HG03060 (cell line): Measurements from ENCODE around the gene FARSB.

ENCODE experiments used
- ATAC-seq: cut with Tn5 transposase; IDR thresholded peaks from one replicate; pipeline ENCODE4 v1.9.1; 2021; ENCODE audit warnings: low read depth, moderate number of reproducible peaks; ENCODE audit not compliant: unreplicated experiment

Gene FARSB

DNA sequence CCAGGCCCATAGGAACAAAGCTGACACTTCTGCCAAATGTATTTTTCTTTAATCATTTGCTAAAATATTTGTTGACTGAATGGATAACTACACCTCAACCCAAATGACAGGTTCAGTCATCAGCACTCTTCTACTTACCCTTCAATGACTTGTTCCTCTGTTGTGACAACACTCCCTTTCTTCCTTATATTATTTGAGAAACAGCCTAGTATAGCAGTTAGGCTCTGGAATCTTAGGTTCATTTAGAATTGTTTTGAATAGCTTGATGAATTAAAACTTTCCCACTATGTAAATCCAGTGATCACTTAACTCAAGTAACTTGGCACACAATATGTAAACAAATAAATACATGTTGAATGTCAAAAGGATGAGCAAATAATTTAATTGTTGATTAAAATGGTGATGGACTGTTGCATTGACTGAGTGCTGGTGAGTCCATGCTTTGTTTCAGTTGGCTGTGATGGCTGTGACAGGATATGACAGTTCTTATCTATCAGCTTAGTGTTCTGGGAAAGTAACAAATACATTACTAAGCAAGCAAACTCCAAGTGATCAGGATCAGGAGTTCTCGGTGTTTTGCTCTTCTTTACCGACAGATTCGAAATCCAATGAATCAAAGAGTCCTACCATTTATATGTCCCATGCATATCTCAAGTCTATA, 12.7 kb upstream of the FARSB start:
- ATAC-seq = no peak

DNA sequence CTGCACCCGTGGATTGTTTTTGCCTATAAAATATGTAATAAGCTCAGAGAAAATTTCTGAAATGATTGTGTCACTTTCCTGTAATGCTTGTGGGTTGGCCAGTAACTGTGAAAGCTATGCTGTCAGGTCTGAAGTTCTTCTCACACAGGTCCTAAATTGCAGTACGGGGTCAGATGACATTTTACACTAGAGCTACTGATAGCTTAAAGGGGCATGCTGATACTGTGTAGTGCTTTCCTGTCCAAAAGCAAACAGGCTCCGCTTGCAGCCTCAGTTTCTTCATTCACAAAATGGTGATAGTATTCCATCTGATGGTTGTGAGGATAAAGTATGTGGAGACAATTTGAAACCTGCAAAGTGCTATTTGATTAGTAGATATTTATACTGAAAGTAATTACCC, 7.6 kb upstream of the FARSB start:
- ATAC-seq = no peak

DNA sequence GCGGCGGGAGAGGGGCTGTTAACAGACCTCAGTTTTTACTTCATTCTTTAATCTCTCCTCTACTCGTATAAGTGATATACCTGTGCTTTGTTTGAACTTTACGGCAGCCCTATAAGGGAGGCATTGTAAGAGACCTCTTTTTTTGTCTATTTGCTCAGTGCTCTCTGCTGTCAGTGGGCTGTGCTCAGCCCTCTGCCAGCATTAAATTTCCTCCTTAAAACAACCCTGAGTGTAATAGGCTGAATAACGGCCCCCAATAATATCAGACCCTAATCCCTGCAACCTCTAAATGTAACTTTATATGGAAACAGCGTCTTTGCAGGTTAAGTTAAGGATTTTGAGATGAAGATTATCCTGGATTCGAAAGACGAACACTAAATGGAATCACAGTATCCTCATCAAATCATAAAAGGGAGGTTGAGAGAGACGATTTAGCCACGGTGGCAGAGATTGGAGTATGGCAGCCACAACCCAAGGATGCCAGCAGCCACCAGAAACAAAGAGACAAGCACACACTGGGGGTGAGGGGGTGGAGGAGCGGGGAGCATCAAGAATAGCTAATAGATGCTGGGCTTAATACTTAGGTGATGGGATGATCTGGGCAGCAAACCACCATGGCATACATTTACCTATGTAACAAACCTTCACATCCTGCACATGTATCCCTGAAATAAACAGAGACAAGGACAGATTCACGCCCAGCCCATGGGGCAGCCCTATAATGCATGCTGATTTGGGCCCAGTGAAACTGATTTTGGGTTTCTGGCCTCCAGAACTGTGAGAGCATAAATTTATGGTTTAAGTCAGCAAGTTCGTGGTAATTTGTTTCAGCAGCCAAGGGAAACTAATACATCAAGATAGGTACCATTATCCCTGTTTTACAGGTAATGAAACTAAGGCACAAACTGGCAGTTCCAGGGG, 894 bp upstream of the FARSB start:
- peak; percentile 8 for ATAC-seq

DNA sequence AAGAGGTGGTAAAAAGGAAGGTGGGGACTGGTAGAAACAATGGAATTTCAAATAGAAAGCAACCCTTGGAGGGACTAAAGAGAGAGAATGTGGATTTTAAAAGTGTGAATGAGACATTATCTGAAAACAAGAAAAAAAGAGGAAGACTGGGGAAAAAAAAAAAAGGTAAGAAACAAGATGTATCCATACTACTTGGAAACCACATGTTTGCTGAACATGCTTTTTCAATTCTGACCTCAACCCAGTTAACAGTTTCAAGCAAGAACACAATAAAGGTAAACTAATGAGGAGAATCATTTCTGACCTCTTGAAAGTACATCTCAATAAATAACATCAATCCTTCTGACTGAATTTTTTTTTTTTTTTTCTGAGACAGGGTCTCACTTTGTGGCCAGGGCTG, 2.6 kb downstream of the FARSB start:
- ATAC-seq = no peak

DNA sequence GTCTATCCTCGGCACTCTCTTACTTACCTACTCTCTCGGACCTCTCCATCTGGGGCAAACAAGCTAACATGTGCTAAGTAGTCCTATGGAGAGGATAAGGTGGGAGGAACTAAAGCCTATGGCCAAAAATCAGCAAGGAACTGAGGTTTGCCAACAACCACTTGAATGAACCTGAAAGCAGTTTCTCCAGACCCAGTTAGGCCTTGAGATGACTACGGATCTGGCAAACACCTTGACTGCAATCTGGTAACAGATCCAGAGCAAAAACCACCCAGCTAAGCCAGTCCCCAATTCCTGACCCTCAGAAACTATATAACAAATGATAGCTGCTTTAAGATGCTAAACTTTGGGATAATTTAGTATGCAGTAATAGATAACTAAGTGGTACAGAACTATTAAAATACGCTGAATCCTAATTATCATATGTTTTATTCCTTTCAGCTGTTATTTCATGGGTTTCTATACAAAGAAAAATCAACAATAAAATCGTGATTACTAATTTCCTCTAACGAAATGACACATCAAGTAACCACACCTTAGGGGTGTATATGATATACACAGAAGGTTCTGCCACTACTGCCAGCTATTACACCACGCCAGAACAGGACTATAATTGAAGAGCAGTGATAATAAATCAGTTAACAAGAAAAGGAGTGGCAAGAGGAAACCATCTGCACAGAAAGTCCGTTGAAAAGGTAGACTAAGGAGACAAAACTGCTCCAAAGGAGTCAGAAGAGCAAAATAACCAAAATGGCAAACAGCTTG, 3.2 kb downstream of the FARSB start:
- no peak for ATAC-seq

DNA sequence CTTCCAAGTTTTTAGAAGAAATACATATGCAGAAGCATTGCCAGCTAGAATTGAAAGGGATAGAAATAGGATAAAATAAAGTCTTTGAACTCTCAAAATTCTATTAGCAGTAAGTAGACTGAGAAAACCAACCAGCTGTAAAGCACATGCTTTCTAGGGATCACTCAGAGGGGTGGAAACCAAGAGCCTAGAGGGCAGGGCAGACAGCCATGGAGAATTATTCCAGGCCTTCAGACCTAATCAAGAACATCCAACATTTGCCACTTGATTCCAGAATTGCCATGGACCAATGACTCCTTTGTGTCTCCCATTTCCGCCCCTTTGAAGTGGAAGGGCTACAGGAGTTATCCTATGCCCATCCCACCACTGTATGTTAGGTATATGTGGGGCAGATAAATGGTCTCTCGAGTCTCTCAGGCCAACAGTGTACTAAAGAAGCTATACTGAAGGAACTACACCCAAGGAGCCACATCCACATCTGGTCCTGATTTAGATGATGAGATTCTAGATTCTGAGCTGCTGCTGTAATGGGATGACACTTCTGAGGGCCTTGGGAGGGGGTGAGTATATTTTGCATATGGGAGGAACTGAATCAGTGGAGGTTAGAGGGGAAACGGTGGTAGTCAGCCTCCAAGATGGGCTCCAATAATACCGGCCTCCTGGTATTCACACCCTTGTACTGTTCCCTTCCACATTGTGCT, 4.0 kb downstream of the FARSB start:
- ATAC-seq = no peak

DNA sequence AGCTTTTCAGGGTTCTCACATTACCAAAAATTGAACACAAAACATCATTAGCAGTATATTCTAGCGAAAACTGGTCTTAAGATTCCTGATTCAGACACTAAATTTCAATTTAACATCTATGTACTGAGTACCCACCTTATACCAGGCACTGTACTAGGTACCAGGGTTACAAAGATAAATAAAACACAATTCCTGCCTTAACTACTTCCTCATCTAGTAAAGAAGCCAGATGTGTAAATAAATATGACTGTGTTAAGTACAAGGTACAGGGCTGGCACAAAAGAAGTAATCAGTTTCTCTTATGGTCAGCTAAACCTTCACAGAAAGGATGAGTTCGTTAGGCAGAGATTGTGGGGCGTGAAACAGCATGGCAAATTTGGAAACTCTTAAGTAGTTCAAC, 6.1 kb downstream of the FARSB start:
- no peak for ATAC-seq

DNA sequence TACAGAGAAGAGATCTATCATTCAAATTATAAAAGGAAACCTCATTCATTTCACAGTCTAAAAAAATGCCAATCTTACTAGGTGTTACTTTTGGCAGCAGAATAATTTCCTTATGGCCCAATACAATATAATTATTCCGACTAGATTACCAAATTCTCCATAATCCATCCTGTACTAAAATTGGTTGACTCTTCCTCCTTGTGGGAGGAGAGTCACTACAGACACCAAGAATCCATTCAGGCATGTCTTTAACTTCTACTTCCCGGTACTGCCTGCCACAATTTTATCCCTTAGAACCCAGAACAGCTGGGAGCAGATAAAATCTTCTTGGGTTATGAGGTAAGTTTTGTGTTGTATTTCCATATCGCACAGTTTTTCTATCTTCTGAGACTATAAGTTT, 9.9 kb downstream of the FARSB start:
- no peak for ATAC-seq

DNA sequence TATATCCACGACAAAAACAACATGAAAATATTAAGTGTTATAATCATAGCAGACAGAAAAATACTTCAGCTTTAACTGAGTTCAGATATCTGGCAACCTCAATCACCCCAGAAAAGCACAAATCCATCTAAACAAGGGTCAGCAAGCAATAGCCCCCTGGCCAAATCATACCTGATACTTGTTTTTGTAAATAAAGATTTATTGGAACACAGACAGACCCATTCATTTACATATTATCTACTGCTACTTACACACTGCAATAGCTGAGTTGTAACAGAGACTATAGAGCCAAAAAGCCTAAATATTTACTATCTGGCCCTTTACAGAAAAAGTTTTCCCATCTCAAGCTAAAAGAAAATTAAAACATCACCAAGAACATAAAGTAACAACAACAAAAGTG, 12.8 kb downstream of the FARSB start:
- ATAC-seq = no peak

DNA sequence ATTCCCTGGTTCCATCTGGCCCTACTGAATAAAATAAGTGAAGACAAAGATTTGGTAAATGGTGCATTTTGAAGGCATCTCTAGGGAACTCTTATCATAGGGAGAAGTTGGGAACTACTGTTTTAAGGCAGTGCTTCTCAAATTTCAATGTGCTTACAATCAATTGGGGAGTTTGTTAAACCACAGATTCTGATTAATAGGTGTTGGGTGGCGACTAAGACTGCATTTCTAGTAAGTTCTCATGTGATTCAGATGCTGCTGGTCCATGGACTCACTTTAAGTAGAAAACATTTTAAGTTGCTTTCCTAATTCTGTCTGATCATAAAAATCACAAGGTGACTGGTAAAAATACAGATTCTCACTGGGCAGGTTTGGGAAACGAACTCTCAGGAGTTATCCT, 14.6 kb downstream of the FARSB start:
- no peak for ATAC-seq

DNA sequence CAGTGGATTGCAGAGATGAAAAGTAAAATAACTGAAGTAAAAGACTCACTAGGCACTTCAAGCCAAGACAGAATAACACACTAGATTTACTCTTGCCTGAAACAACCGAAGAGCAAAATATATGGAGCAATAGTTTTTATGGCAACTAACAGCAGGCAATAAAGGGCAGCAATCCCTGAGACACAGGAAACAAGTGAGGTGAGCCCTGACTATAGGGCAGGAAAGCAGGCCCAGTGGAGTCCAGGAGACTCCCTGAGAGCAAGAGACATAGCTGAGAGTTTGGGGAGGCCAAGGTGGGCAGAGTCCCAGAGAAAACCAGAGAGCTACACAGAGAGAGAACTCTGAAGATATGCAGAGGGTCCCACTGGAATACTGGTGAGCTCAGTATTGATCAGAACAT, 18.8 kb downstream of the FARSB start:
- no peak for ATAC-seq

DNA sequence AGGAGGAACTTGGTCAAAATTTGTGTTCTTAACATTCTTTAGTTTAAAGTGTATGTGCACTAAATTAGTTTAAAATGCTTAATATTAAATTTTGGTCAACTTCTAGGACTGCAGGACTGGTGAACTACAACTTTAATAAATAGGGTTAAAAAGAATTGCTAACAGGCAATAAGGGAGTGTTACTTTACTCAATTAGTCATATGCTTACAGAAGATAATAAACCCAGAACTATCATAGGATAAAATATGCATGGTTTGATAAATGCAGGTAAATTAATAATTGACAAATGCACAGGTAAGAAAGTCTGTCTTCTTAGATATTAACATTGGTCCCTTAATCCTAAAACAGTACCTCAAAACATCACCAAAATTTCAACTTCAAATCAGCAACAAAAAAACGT, 20.6 kb downstream of the FARSB start:
- ATAC-seq = no peak

DNA sequence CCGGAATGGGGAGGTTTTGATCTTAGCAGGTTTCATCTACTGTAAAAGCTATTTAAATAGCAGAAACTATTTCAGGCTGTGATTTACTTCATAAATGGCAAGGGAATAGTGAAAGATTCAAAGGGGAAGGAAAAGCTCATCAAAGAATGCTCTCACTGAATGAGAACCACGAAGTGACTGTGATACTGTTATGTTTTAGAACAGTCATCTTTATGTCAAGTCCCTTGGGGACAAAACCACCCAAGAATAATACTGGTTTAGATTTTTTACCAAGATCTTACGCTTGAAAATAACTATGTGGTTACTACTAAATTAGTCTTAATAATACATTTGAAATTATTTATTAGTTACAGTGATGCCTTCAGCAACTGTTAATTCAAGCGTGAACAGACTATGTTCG, 28.1 kb downstream of the FARSB start:
- ATAC-seq = no peak

DNA sequence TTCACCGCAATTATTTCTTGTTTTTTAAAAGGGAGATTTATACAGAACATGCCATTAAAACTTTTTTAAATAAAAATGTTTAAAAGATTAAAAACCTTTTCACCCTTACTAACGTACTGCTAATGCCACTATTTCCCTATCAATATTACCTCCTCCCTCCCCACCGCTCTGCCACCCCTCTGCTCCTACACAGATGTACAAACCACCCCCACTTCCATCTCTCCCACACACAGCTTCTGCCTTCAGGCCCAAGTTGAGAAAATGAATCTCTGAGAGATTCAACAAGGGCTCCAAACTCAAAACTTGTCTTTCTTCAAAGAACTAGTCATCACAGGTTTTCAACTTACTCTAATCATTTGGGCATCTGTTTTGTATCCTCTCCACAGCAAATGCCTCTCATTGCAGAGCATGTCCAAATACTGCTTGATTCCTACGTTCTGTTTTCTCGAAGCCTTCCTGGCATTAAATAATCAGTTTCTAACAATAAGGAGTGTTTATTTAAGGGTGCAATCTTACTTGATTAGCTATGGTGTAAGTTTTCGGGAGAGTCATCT, 32.1 kb downstream of the FARSB start:
- no peak for ATAC-seq

DNA sequence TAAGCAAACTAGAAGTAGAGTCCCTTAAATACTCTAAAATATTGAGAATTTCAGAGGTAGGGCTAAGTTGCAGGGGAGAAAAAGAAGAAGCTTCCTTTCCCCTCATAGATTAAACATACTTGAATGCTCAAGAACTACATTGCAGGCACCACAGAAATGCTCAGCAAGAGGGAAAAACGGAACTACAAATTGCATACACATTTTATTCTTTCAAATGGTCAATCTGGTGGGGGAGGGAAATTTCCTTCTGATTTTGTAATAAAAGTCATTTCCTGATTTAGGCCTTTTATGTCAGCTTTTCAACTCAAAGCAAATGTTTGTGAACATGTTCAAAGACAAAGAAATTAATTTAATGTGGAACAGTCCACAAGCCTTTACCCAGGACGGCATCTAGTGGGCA, 33.0 kb downstream of the FARSB start:
- ATAC-seq = no peak

DNA sequence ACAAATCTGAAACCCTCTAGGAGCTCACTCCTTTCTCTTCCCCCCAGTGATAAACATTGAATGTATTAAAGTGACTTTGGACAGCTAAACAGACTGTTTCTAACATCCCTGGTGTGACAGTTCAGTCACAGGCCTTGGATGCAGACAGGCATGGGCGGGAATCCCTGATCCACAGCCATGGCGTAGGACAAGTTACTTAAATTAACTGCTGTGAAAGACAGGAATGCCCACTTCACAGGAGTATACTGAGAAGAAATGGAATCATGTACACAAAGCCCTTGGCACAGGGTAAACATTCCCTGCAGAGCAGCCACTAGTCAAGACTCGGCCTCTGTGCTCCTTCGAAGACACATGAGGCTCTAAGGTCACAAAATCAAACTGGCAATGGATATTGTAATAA, 34.0 kb downstream of the FARSB start:
- ATAC-seq = no peak

DNA sequence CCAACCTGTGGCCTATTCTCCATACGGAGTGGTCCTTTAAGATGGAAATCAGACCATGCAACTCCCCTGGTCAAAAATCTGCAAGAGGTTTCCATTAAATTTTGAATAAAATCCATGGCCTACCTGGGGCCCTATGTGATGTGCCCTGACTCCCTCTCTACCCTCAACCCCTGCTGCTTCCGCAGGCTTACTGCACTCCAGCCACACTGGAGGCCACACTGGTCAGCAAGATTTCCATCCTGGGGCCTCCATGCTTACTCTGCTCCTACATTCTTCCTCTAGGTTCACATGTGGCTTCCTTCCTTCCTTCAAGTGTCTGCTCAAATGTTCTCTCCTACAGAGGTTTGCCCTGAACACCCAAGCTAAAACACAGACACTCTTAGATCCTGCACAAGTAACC, 40.6 kb downstream of the FARSB start:
- ATAC-seq = no peak

DNA sequence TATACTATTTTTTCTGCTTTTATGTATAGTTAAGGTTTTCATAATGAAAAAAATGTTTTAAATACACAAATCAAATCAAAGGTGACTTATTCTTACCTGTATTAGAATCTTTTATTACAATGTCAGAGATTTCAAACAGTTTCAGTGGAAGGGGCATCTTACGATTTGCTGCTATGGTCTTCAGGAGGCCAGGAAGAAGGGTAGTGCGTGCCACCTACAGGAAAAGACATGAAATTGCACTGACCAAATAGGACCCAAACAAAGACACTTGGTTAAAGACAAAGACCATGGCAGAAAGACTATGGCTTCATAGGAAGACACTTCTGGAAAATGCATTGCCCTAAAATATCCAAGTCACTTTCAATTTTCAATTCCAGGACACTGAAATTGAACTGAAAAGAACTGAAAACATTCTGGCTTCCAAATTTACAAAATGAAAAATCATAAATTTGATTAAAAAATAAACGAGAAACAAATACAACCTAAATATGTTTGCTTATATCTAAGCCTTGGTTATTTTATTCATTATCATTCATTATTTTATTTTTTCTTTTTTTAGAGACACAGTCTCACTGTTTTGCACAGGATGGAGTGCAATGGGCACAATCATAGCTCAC, 42.1 kb downstream of the FARSB start:
- peak; percentile 66 for ATAC-seq

DNA sequence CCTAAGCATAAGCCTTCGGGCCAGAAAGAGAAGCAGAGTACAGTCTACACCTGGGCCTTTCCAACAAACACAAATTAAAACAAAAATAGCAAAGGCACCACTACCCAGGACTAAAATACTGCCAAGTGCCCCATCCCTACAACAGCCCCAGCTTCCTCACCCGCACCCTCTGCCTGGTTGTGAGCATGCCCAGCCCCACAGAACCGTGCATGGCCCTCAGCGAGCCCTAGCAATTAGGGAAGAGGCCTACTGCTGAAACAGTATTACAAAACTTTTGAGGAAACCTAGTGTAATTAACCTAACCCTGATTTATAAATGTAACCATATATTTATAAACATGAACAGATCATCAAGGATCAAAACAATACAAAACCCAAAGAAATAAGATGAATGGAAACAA, 44.2 kb downstream of the FARSB start:
- ATAC-seq = no peak

DNA sequence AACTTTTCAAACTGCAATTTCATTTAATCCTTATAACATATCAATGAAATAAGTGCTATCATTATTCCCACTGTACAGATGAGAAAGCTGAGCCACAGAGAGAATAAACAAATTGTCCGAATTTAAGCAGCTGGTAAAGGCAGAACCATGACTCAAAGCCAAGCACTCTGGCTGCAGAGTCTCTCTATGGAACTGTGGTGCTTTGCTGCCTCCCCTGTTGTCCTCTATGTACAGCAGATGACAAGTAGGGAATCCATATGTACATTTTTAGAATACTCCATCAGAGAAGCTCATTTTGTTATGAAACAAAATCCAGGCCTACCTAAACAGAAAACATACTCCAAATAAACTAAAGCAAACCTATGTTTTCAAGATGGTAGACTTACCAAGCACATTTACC, 45.1 kb downstream of the FARSB start:
- no peak for ATAC-seq
